MCF 10A (cell line): ENCODE data around the gene GRIK2. TPM values are rescaled to one million over a fixed set of nuclear protein-coding genes. Genes with fewer than 3 reads are reported as not detected.

Source experiments
- BruUV-seq: library from RNA; stranded (reverse); fragments of 400-500 nt; replicated peaks from 2 replicates; lab custom pipeline; 2021; lab: Mats Ljungman, UMichigan
- CTCF ChIA-PET: fragments of 300-600 bp; sonication (Branson Sonifier 250); formaldehyde crosslinking; extraction: SDS; loops from one replicate; lab custom pipeline; 2021; ENCODE audit warnings: antibody characterized with exemption, inconsistent platforms; lab: Yijun Ruan, JAX
- POLR2A ChIA-PET: fragments of 300-600, 350-650 bp; sonication (Branson Sonifier 250); formaldehyde crosslinking; extraction: SDS; loops from one replicate; lab custom pipeline; 2020; ENCODE audit warnings: antibody characterized with exemption, inconsistent platforms; lab: Yijun Ruan, JAX
- DNase-seq: peaks from one replicate; pipeline ENCODE4 v3.0.0-alpha.2; 2018; ENCODE audit not compliant: unreplicated experiment
- H3K27ac Mint-ChIP-seq: one replicate; pipeline ENCODE4 v1.8.0; 2022; ENCODE audit warnings: mild to moderate bottlenecking, low read depth, mixed read lengths; ENCODE audit not compliant: unreplicated experiment
- H3K27me3 Mint-ChIP-seq: one replicate; pipeline ENCODE4 v1.8.0; 2022; ENCODE audit warnings: mixed read lengths; ENCODE audit not compliant: insufficient read depth, unreplicated experiment
- H3K36me3 Mint-ChIP-seq: one replicate; pipeline ENCODE4 v1.8.0; 2022; ENCODE audit warnings: mild to moderate bottlenecking, moderate library complexity, mixed read lengths; ENCODE audit not compliant: insufficient read depth, unreplicated experiment
- H3K4me1 Mint-ChIP-seq: one replicate; pipeline ENCODE4 v1.8.0; 2022; ENCODE audit warnings: mixed read lengths; ENCODE audit not compliant: insufficient read depth, unreplicated experiment
- H3K4me3 Mint-ChIP-seq: one replicate; pipeline ENCODE4 v1.8.0; 2022; ENCODE audit warnings: mild to moderate bottlenecking, moderate library complexity, mixed read lengths; ENCODE audit not compliant: unreplicated experiment
- H3K9me3 Mint-ChIP-seq: one replicate; pipeline ENCODE4 v1.8.0; 2022; ENCODE audit warnings: mixed read lengths; ENCODE audit not compliant: unreplicated experiment
- intact Hi-C: fragments of 100-400 bp; cut with micrococcal nuclease; formaldehyde crosslinking; loops from 2 replicates; pipeline ENCODE4 v1.14.1; 2022
- total RNA-seq: library from RNA; stranded (reverse); gene quantifications from 2 replicates; pipeline ENCODE4 v1.2.3, GENCODE V29; 2022
- TF ChIP-seq, protein P1 (sequence below): fragments of 200-600 bp; IDR thresholded peaks from one replicate; pipeline ENCODE4 v1.8.0; 2022; ENCODE audit warnings: antibody characterized with exemption, mild to moderate bottlenecking; ENCODE audit not compliant: unreplicated experiment

GRIK2 gene
- total RNA-seq, 1 experiment from 2014 or later = 0.89 TPM

GRCh38 chr6:101747160-101747559, 353.7 kb downstream of the GRIK2 start:
- Mint-ChIP-seq H3K9me3 (no peaks in the 10 kb centered on the region), H3K36me3 (no peaks in the 10 kb centered on the region), H3K27ac (no peak overlapping the region), H3K27me3 (no peaks in the 10 kb centered on the region), H3K4me3 (no peak overlapping the region), H3K4me1 (peaks cover 8% of the 10 kb centered on the region)
- no peak for DNase-seq
- CTCF ChIA-PET = no interaction called here
- POLR2A ChIA-PET = interaction anchor here (0.8 kb wide), 1 partner anchor 1940 kb away, joined by 3 read pairs; no protein-coding TSS in a partner anchor
- TF ChIP-seq, protein P1, sequence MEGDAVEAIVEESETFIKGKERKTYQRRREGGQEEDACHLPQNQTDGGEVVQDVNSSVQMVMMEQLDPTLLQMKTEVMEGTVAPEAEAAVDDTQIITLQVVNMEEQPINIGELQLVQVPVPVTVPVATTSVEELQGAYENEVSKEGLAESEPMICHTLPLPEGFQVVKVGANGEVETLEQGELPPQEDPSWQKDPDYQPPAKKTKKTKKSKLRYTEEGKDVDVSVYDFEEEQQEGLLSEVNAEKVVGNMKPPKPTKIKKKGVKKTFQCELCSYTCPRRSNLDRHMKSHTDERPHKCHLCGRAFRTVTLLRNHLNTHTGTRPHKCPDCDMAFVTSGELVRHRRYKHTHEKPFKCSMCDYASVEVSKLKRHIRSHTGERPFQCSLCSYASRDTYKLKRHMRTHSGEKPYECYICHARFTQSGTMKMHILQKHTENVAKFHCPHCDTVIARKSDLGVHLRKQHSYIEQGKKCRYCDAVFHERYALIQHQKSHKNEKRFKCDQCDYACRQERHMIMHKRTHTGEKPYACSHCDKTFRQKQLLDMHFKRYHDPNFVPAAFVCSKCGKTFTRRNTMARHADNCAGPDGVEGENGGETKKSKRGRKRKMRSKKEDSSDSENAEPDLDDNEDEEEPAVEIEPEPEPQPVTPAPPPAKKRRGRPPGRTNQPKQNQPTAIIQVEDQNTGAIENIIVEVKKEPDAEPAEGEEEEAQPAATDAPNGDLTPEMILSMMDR = no peak
- intact Hi-C loops = no loop called here
- BruUV-seq = no TSS peak

- H3K27me3 Mint-ChIP-seq = no peaks in the 10 kb centered on the region
- H3K9me3 Mint-ChIP-seq = no peaks in the 10 kb centered on the region
- no peaks in the 10 kb centered on the region for H3K36me3 Mint-ChIP-seq
- no peak overlapping the region for H3K4me3 Mint-ChIP-seq
- H3K4me1 Mint-ChIP-seq = peaks cover 8% of the 10 kb centered on the region
- DNase-seq = no peak
- BruUV-seq = no TSS peak
- H3K27ac Mint-ChIP-seq = no peak overlapping the region
- intact Hi-C loops = no loop called here
- CTCF ChIA-PET = no interaction called here
- TF ChIP-seq, protein P1 = no peak
- POLR2A ChIA-PET = interaction anchor here (0.9 kb wide), 1 partner anchor 10 kb away, joined by 3 read pairs; no protein-coding TSS in a partner anchor
These were observed 354.2 kb downstream of the GRIK2 start for GRCh38 chr6:101747716-101748115.

- no peak overlapping the region for H3K27ac Mint-ChIP-seq
- no peaks in the 10 kb centered on the region for H3K9me3 Mint-ChIP-seq
These were observed 362.4 kb downstream of the GRIK2 start for GRCh38 chr6:101755931-101756330.

DNA sequence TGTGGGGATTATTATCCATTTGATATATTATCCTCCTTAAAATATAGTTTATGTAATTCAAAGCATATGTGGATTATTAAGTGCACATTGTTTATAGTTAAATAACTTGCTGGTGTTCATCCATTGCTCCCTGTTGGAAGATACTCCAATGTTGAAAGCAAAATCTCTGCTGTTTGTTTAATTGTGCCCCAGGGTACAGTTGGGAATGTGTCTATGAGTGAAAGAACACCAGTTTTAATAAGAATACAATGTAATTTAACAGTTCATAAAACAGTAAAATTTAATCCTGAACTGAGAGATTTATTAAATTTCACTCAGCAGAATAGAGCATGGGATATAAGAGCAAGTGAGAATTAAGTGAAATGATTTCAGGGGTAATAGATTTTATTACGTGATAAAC, 364.9 kb downstream of the GRIK2 start:
- no peaks in the 10 kb centered on the region for H3K36me3 Mint-ChIP-seq
- intact Hi-C loops = no loop called here
- CTCF ChIA-PET = no interaction called here
- H3K27ac Mint-ChIP-seq = no peak overlapping the region
- H3K27me3 Mint-ChIP-seq = no peaks in the 10 kb centered on the region
- POLR2A ChIA-PET = no interaction called here
- no peaks in the 10 kb centered on the region for H3K9me3 Mint-ChIP-seq
- TF ChIP-seq, protein P1 = no peak
- H3K4me1 Mint-ChIP-seq = peaks cover 15% of the 10 kb centered on the region
- BruUV-seq = no TSS peak
- no peak overlapping the region for H3K4me3 Mint-ChIP-seq
- DNase-seq = no peak

More at GRCh38 chr6:101755931-101756330, 362.4 kb downstream of the GRIK2 start:
- TF ChIP-seq, protein P1 = no peak
- peaks cover 1% of the 10 kb centered on the region for H3K4me1 Mint-ChIP-seq
- DNase-seq = no peak
- H3K36me3 Mint-ChIP-seq = no peaks in the 10 kb centered on the region
- intact Hi-C loops = no loop called here
- H3K27me3 Mint-ChIP-seq = no peaks in the 10 kb centered on the region
- CTCF ChIA-PET = interaction anchor here (0.6 kb wide), 1 partner anchor 583 kb away, joined by 3 read pairs; no protein-coding TSS in a partner anchor
- no TSS peak for BruUV-seq
- POLR2A ChIA-PET = no interaction called here
- no peak overlapping the region for H3K4me3 Mint-ChIP-seq
